HG03139 (cell line): ENCODE measurements around the gene ERG.

Experiments used
- ATAC-seq: cut with Tn5 transposase; IDR thresholded peaks from one replicate; pipeline ENCODE4 v1.9.1; 2021; ENCODE audit not compliant: unreplicated experiment

Gene ERG, protein sequence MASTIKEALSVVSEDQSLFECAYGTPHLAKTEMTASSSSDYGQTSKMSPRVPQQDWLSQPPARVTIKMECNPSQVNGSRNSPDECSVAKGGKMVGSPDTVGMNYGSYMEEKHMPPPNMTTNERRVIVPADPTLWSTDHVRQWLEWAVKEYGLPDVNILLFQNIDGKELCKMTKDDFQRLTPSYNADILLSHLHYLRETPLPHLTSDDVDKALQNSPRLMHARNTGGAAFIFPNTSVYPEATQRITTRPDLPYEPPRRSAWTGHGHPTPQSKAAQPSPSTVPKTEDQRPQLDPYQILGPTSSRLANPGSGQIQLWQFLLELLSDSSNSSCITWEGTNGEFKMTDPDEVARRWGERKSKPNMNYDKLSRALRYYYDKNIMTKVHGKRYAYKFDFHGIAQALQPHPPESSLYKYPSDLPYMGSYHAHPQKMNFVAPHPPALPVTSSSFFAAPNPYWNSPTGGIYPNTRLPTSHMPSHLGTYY

DNA sequence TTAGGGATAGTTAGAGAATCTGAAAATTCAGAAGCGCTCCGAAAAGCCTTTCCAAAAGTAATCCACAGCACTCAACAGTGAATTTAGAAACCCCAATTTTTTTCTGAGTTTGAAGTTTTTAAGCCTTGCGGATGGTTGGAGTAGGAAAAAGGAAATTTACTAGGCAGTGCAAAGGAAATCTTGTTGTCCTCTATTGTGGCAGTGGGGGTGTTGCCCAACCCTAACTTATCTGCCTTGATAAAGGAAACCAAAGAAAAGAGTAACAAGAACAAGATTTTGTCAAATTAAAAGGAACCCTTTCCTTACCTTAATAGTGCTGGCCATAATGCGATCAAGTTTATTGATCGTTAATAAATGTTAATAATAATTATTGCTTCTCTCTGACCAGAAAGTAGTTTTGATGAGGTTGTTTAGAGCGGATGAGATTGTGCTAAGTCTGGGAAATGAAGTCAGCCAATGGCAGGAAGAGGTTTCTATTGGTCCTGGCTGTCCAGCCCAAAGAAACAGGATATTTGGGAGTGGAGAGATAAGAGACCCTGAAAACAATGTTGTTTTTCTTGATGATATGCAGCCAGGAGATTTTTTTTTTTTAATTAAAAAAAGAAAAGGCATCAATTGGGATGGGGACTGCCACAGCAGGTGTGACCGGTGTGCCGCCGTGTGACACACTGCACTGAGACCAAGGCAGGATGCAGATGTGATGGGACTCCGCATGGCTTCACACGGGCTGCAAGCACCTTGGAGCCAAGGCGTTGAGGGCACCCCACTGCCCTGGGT lies at the start of gene ERG:
ERG (minus strand) TSS at position 421 of the 777 bp plus-strand sequence; CDS start at position 324, 97 bp downstream.
- ATAC-seq, result no peak

DNA sequence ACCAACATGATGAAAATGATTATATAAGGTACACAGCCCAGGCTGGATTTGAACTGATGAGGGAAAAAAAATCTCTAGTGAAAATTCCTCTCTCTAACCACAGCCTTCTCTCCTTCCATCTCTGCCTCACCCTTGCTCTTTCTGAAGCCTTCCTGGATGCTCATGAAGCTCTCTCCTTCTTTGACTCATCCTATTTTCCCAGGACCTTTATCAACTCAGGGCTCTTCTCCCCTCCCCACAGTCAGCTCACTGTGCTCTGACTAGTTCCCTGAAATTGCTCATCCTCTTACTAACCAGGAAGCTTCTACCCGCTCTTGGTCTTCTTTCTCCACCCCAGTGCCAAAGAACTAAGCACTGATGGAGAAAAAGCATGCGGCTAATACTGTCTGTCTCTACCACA lies 46.4 kb upstream of the ERG start:
- no peak for ATAC-seq

GRCh38 chr21:38542263-38542662 lies 44.0 kb upstream of the ERG start:
- no peak for ATAC-seq

- ATAC-seq, result no peak
These were observed 40.1 kb upstream of the ERG start for GRCh38 chr21:38538353-38538752.

DNA sequence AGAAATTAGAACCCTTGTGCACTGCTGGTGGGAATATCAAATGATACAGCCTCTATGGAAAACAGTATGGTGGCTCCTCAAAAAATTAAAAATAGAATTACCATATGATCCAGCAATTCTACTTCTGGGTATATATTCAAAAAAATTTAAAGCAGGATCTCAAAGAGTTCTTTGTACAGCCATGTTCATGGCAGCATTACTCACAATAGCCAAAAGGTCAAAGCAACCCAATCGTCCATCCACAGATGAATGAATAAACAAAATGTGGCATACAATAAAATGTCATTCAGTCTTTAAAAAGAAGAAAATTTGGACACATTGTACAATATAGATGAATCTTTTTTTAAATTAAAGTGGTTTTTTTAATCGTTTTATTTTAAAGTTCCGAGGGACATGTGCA lies 36.3 kb upstream of the ERG start:
- no peak for ATAC-seq

GRCh38 chr21:38533887-38534286 lies 35.6 kb upstream of the ERG start:
- ATAC-seq, result no peak

- ATAC-seq, result no peak
These were observed 33.3 kb upstream of the ERG start for GRCh38 chr21:38531591-38531990.

DNA sequence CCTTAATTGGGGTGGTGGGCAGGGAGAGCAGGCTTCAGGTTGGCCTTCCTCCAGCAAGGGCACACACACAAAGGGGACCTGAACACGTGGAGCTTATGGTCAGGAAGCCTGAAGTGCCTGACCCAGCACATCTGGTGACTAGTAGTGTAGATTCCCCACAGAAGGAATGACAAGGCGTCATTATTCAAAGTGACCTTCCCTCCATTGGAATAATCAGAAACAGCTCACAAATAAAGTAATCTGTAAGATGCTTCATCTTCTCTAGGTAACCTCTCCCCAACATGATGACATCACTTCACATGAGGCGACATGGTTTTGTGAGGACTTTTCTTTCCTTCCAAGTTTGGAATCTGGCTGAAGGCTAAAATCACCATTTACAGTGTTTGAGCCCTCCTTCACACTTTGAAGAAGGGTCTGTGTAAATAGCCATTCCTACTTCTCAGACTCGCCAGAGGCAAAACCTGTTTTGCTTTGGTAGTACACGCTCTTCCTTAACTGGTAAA lies 32.8 kb upstream of the ERG start:
- no peak for ATAC-seq

DNA sequence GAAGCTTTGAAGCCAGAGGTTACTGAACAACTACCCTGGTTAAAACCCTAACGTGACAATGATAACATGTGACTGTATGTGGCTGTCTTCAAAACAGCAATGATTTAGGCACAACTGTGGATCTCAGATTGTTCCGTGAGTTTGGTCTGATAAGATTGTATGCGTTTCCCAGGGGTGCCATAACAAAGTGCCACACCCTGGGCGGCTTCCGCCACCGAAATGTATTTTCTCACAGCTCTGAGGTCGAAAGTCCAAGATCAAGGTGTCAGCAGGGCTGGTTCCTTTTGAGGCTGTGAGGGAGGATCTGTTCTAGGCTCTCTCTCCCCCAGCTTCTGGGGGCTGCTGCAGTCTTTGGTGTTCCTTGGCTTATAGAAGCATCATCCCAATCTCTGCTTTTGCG lies 29.5 kb upstream of the ERG start:
- no peak for ATAC-seq

DNA sequence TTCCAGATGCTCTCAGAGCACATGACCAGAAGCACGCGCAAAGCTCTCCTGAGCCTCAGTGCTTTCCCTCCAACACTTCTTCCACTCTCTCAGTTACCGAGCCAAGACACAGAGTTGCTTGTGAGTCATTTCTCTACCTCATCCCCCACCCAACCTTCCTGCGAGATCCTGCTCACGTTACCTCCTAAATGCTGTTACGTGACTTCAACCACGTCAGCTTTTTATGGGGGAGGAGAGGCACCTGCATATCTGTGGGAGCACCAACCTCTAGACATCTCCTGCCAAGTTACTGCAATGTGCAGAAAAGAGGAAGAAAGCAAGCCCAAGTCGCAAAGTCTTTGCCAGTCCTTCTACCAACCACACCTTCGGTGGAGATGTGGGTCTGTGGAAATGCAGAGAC lies 27.2 kb upstream of the ERG start:
- no peak for ATAC-seq

- ATAC-seq, result no peak
These were observed 26.2 kb upstream of the ERG start for GRCh38 chr21:38524168-38525153.

DNA sequence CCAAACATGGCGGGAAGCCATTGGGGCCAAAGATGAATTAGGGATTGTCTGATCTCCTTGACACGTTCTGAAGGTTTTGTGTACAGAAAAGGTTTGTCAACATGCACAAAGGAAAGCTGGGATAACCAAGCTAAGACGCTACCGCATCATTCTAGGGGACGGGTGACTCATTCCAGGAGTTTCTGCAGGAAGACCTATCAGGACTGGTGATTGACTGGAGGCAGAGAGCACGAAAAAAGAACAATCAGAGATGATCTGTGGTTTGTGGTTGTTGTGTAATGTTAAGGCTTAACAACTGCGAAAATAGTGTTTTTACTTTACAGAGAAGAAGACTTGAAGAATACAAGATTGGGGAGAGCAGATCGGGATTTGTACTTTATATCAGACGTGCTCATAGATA lies 22.2 kb upstream of the ERG start:
- no peak for ATAC-seq

DNA sequence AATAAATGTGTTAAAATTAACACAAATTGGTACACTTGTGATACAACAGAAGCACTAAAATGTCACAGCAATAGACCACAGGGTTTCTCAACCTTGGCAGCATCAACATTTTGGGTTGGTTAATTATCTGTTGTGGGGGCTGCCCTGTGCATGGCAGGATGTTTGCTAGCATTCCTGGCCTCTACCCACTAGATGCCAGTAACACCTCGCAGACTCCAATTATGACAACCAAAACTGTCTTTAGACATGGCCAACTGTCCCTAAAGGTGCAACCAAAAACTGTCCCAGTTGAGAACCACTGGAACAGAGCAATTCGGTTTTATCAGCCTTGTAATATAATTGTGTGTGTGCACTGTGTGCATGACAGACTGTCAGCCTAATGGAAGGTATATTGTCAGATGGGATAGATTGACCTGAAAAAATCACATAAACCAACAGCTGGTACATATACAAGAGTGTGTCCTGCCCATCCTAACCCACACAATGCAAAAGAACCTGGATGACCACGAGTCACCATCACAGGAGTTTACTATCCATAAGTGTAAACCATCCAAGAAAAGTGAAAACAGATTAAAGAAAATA lies 13.5 kb upstream of the ERG start:
- ATAC-seq, result no peak

GRCh38 chr21:38511198-38511597 lies 12.9 kb upstream of the ERG start:
- ATAC-seq, result no peak

DNA sequence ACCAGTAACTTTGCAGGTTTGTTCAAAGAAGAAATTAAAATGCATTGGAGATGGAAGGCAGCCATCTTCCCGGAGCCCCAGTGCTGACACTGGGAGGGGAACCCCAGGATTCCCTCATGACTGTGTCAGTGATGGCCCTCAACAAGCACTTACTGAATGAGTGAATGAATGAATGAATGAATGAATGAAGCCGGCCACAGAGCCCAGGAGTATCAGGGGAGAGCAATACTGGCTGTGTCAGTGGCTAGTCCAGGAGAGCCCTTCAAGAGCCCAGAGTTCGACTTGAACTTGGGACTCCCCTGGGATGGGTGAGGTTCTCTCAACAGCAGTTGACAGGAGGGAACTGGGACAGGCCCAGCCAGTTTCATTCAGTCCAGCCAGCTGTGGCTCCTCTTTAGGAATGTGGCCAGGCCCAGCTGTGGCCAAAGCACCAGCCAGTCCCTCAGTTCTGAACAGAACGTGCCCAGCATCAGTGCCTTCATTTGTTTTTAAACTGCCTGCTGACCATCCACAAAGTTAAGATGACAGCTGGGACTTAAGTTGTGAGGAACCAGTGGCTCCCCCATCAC lies 9.2 kb upstream of the ERG start:
- no peak for ATAC-seq

DNA sequence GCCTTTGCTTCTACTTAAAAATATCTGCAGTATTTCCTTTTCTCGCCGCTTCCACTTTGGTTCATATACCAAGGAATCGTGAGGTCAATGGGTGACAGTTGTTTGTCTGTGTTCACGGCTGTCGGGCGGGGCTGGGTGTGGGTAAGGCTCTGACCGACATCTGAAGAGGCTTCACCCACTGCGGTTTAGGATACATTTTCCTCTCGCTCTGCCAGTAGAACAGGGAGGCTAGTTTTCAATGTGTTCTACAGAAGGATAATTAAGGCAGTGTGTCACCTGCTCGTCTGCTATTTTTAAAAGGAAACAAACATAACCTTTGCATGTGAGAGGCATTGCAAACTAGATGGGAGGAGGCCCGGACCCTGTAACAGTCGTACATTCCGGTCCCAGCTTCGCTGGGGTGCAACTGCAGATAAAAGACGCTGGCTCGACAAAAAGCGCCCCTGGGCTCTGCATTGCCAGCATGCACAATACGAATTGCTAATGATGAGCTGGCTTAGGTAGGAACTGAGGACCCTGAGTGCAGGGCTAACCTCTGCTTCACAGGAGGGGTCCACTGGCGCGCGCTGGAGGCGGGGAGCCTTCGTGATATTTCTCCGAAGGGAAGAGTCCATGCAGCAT lies 8.5 kb upstream of the ERG start:
- ATAC-seq, result no peak

DNA sequence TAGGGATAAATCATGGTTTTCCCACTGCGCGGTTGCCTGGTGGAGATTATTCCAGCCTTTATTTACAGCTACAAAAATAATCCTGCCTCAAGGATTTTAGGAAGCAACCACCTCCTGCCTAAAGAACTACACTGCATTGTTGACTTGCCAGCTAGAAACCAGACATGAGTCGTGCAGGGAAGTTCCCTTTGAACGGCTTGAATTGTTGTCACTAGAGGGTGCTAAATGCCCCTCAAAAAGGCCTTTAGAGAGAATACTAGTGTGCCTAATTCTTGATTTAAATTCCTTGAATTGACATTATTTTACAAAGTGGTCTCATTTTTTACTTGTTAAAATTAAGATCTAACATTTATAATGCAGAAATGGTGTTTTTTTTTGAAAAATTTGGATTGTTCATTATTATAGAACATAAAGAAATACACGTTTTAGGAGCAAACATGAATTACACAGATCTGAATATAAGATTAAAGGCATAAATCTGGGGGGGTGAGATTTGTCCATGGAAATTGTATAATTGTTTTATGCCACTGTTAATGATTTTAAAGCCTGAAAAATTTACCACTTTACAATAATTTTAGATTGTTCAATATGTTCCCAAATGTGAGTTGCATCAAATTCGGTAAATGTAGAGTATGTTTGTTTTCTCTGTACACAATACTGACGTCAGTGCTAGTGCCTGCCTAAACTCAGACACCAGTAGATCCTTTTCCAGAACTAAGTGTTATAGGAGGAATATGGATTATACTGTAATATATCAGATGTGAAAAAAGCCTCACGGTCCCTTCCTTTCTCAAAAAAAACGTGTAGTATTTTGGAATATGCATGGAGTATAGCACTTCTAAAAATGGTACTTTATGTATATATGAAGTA lies 7.6 kb upstream of the ERG start:
- ATAC-seq, result no peak

DNA sequence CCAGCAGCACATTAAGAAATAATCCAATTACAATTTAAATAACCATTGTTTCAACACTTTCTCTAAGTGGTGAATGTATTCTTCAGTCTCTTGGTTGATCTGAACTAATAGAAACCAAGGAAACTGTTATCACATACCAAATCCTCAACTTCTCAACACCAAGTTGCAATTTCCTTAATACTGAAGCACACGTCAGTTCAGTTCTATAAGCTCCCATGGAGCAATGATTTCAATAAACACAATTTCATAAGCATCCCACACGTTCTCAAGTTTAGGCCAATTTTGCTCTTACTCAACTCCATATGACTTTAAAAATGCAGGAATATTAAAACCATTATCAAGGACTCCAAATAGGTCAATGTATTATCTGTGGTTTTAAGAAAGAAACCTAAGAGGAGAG lies 5.8 kb upstream of the ERG start:
- no peak for ATAC-seq

- no peak for ATAC-seq
These were observed 5.3 kb upstream of the ERG start for GRCh38 chr21:38503583-38503982.
